Sigmoid colon (tissue), 7 donors: Measurements from ENCODE around the gene IGF2BP2. TPM values are rescaled to one million over a fixed set of nuclear protein-coding genes. Genes with fewer than 3 reads are reported as not detected.
"Not testable (repeated sequence)": the region's sequence is repeated elsewhere in the genome, so short reads cannot be mapped to it uniquely, and the experiment has no call there.

Experiments used
- DNase-seq: peaks from one replicate; pipeline ENCODE4 v3.0.0-alpha.2; 2019
- H3K27ac ChIP-seq, 4 donors: fragments of 200-600 bp; sonication (generic); one replicate each; pipeline ENCODE4 v1.5.1; 2016 to 2019; ENCODE audit warnings: mild to moderate bottlenecking in 1 of 4
- H3K27me3 ChIP-seq, 3 donors: fragments of 200-600 bp; sonication (generic); one replicate each; pipeline ENCODE4 v1.5.1; 2019; ENCODE audit warnings: mild to moderate bottlenecking in 1 of 3
- H3K36me3 ChIP-seq, 4 donors: fragments of 200-600 bp; sonication (generic); one replicate each; pipeline ENCODE4 v1.5.1; 2016 to 2019
- H3K4me1 ChIP-seq, 4 donors: fragments of 200-600 bp; sonication (generic); one replicate each; pipeline ENCODE4 v1.5.1; 2017 to 2019
- H3K4me3 ChIP-seq, 4 donors: fragments of 200-600 bp; sonication (generic); one replicate each; pipeline ENCODE4 v1.5.1; 2017 to 2019; ENCODE audit warnings: mild to moderate bottlenecking in 2 of 4, moderate library complexity in 1 of 4
- H3K9me3 ChIP-seq, 4 donors: fragments of 200-600 bp in 3 of 4; sonication (generic) in 3 of 4; one replicate each; pipeline versions ENCODE4 v1.5.1 to v1.6.1; 2013 to 2019
- CTCF ChIP-seq, 4 experiments: fragments of 450-650 bp in 3 of 4; fragments of 200-600 bp in 1 of 4; IDR thresholded peaks; one replicate each; pipeline ENCODE4 v1.5.1; 2016 to 2019; ENCODE audit warnings: antibody characterized with exemption in 4 of 4, mild to moderate bottlenecking in 3 of 4, moderate library complexity in 2 of 4
- EP300 ChIP-seq, 4 donors: sonication (generic); formaldehyde crosslinking; IDR thresholded peaks; one replicate each; pipeline ENCODE4 v1.6.1; 2017; ENCODE audit warnings: antibody characterized with exemption in 4 of 4
- POLR2A ChIP-seq, 2 donors: fragments of 450-650 bp; IDR thresholded peaks; one replicate each; pipeline ENCODE4 v1.6.1; 2016; ENCODE audit warnings: antibody characterized with exemption in 2 of 2, mild to moderate bottlenecking in 2 of 2, moderate library complexity in 2 of 2
- POLR2AphosphoS5 ChIP-seq, 4 donors: sonication (generic); formaldehyde crosslinking; IDR thresholded peaks; one replicate each; pipeline ENCODE4 v1.6.1; 2017; ENCODE audit warnings: antibody characterized with exemption in 4 of 4
- WGBS, 2 donors: extraction: QIAGEN DNeasy Blood & Tissue Kit; methylation state at CpG; one replicate each; pipeline ENCODE4 v1.1.7; 2013; 5-methylcytosine and 5-hydroxymethylcytosine counted together
- intact Hi-C: fragments of 100-400 bp; cut with DNase I; formaldehyde crosslinking; loops from one replicate; pipeline ENCODE4 v1.15.1; 2023
- polyA plus RNA-seq, 3 donors: library from polyadenylated mRNA; stranded (reverse); fragments of 200-250 nt; gene quantifications; one replicate each; pipeline ENCODE4 v1.2.3, GENCODE V29; 2013
- total RNA-seq, 4 donors: library from RNA; depleted of rRNA; stranded (reverse); fragments of >200 nt; gene quantifications; one replicate each; pipeline ENCODE4 v1.1.0, GENCODE V29; 2016
- donor health status: healthy with polysubstance abuse.
- donor health status: Bipolar disorder and iron deficiency.
- donor health status: healthy.

Gene IGF2BP2
- total and polyA plus RNA-seq, 7 donors, result 6.3 to 20.7 (median 14.7) TPM

- DNase-seq, result no peak
- Histone ChIP-seq H3K4me3 (no peak overlapping the region), H3K27ac (no peak overlapping the region), H3K4me1 (no peaks in the 10 kb centered on the region), H3K36me3 (no peaks in the 10 kb centered on the region), H3K9me3 (no peaks in the 10 kb centered on the region), H3K27me3 (no peaks in the 10 kb centered on the region)
- intact Hi-C loops, result no loop called here
- 87 to 94% methylated on average over 2 of the region's 2 CpGs for WGBS, 2 donors
- TF ChIP-seq EP300 (IDR thresholded peaks at IDR 0.05), result no peak
- TF ChIP-seq POLR2A (IDR thresholded peaks at IDR 0.05), result no peak
- no peak for TF ChIP-seq POLR2AphosphoS5 (IDR thresholded peaks at IDR 0.05)
Observed at GRCh38 chr3:185843635-185844034, 18.8 kb upstream of the IGF2BP2 start.

- WGBS, 2 donors, result 89 to 90% methylated on average over 3 of the region's 3 CpGs
- peaks cover 0 to 5% (median 0%) of the 10 kb centered on the region in 3 donors for H3K27me3 ChIP-seq
- no peaks in the 10 kb centered on the region for H3K4me1 ChIP-seq
- H3K36me3 ChIP-seq, result no peaks in the 10 kb centered on the region
- intact Hi-C loops, result no loop called here
- no peak for DNase-seq
- H3K4me3 ChIP-seq, result no peak overlapping the region
- H3K9me3 ChIP-seq, result no peaks in the 10 kb centered on the region
- TF ChIP-seq EP300 (IDR thresholded peaks at IDR 0.05) (no peak), POLR2A (IDR thresholded peaks at IDR 0.05) (no peak), CTCF (IDR thresholded peaks at IDR 0.05) (no peak), POLR2AphosphoS5 (IDR thresholded peaks at IDR 0.05) (no peak)
- no peak overlapping the region for H3K27ac ChIP-seq
Observed at GRCh38 chr3:185843126-185843525, 18.3 kb upstream of the IGF2BP2 start.

GRCh38 chr3:185842241-185842640 is 17.4 kb upstream of the IGF2BP2 start:
- H3K27ac ChIP-seq, result no peak overlapping the region
- no peaks in the 10 kb centered on the region for H3K36me3 ChIP-seq
- no peak for DNase-seq
- WGBS, 2 donors, result 92 to 93% methylated on average over 4 of the region's 4 CpGs
- H3K27me3 ChIP-seq, result peaks cover 0 to 5% (median 0%) of the 10 kb centered on the region in 3 donors
- no peaks in the 10 kb centered on the region for H3K4me1 ChIP-seq
- H3K4me3 ChIP-seq, result no peak overlapping the region
- H3K9me3 ChIP-seq, result no peaks in the 10 kb centered on the region
- intact Hi-C loops, result no loop called here
- TF ChIP-seq EP300 (IDR thresholded peaks at IDR 0.05) (no peak), POLR2AphosphoS5 (IDR thresholded peaks at IDR 0.05) (no peak)

- H3K36me3 ChIP-seq, result not testable (repeated sequence)
Observed at GRCh38 chr3:185838417-185838989, 13.7 kb upstream of the IGF2BP2 start.

GRCh38 chr3:185837414-185837813 is 12.6 kb upstream of the IGF2BP2 start:
- 66 to 74% methylated on average over 3 of the region's 3 CpGs for WGBS, 2 donors

More at GRCh38 chr3:185838417-185838989, 13.7 kb upstream of the IGF2BP2 start:
- H3K4me3 ChIP-seq, H3K27ac ChIP-seq, DNase-seq, H3K27me3 ChIP-seq, H3K9me3 ChIP-seq, H3K4me1 ChIP-seq, intact Hi-C loops: not testable (repeated sequence)
- 68 to 84% methylated on average over 4 of the region's 4 CpGs for WGBS, 2 donors

GRCh38 chr3:185831990-185832389 is 7.1 kb upstream of the IGF2BP2 start:
- Histone ChIP-seq H3K27me3 (peaks cover 0 to under 1% (median 0%) of the 10 kb centered on the region in 3 donors), H3K4me1 (no peaks in the 10 kb centered on the region), H3K4me3 (no peak overlapping the region), H3K36me3 (no peaks in the 10 kb centered on the region), H3K9me3 (no peaks in the 10 kb centered on the region), H3K27ac (no peak overlapping the region)
- intact Hi-C loops, result no loop called here
- TF ChIP-seq POLR2AphosphoS5 (IDR thresholded peaks at IDR 0.05) (no peak), EP300 (IDR thresholded peaks at IDR 0.05) (no peak), CTCF (IDR thresholded peaks at IDR 0.05) (no peak), POLR2A (IDR thresholded peaks at IDR 0.05) (no peak)
- DNase-seq, result no peak

More at GRCh38 chr3:185837414-185837813, 12.6 kb upstream of the IGF2BP2 start:
- Histone ChIP-seq H3K4me3 (no peak overlapping the region), H3K36me3 (no peaks in the 10 kb centered on the region), H3K27ac (no peak overlapping the region), H3K27me3 (peaks cover 0 to 5% (median 0%) of the 10 kb centered on the region in 3 donors), H3K4me1 (no peaks in the 10 kb centered on the region), H3K9me3 (no peaks in the 10 kb centered on the region)
- DNase-seq, result no peak
- no peak for TF ChIP-seq POLR2A (IDR thresholded peaks at IDR 0.05)
- TF ChIP-seq CTCF (IDR thresholded peaks at IDR 0.05), result no peak
- no peak for TF ChIP-seq POLR2AphosphoS5 (IDR thresholded peaks at IDR 0.05)
- no peak for TF ChIP-seq EP300 (IDR thresholded peaks at IDR 0.05)
- intact Hi-C loops, result no loop called here
